Stimulated activated CD8-positive, alpha-beta memory T cell treated with anti-CD3 and anti-CD28 coated beads, Interleukin-4, amount 100 ng/mL, for 4 hours (primary cell): ENCODE data around the gene ACSM3.
"Not testable (repeated sequence)": the region's sequence is repeated elsewhere in the genome, so short reads cannot be mapped to it uniquely, and the experiment has no call there.

Experiments
- DNase-seq, 2 donors: peaks; one replicate each; pipeline ENCODE4 v3.0.0-alpha.2; 2020; ENCODE audit warnings: low read depth in 2 of 2, low spot score in 1 of 2

The ACSM3 gene

GRCh38 chr16:20763461-20764232 lies at the start of gene ACSM3:
Gene ACSM3 (plus strand): TSS chr16:20764014. CDS start chr16:20770035, 6,021 bp downstream.
- peak in 1 of 2 donors; percentile 30 for DNase-seq

- not testable (repeated sequence) for DNase-seq
Measured at GRCh38 chr16:20717718-20718117, 46.1 kb upstream of the ACSM3 start.

- DNase-seq = no peak
Measured at GRCh38 chr16:20720251-20720650, 43.6 kb upstream of the ACSM3 start.

- DNase-seq = no peak
Measured at GRCh38 chr16:20726661-20727060, 37.2 kb upstream of the ACSM3 start.

GRCh38 chr16:20727181-20727580 lies 36.6 kb upstream of the ACSM3 start:
- no peak for DNase-seq

GRCh38 chr16:20729141-20729540 lies 34.7 kb upstream of the ACSM3 start:
- no peak for DNase-seq

- no peak for DNase-seq
Measured at GRCh38 chr16:20734056-20734455, 29.8 kb upstream of the ACSM3 start.

- DNase-seq = no peak
Measured at GRCh38 chr16:20734782-20735181, 29.0 kb upstream of the ACSM3 start.

- no peak for DNase-seq
Measured at GRCh38 chr16:20735490-20735889, 28.3 kb upstream of the ACSM3 start.

GRCh38 chr16:20740007-20740883 lies 23.6 kb upstream of the ACSM3 start:
- DNase-seq = no peak

GRCh38 chr16:20740901-20741521 lies 22.8 kb upstream of the ACSM3 start:
- DNase-seq = peak; percentile 69 to 86

- peak; percentile 96 to 98 for DNase-seq
Measured at GRCh38 chr16:20741554-20742285, 22.1 kb upstream of the ACSM3 start, which contains the start of gene THUMPD1. Gene THUMPD1 (minus strand): TSS chr16:20741818. CDS start chr16:20741739, 79 bp downstream.

- no peak for DNase-seq
Measured at GRCh38 chr16:20743591-20743990, 20.2 kb upstream of the ACSM3 start.

- no peak for DNase-seq
Measured at GRCh38 chr16:20744922-20745440, 18.8 kb upstream of the ACSM3 start.

- no peak for DNase-seq
Measured at GRCh38 chr16:20746461-20746860, 17.4 kb upstream of the ACSM3 start.

- no peak for DNase-seq
Measured at GRCh38 chr16:20747030-20747816, 16.6 kb upstream of the ACSM3 start.

GRCh38 chr16:20749474-20749873 lies 14.3 kb upstream of the ACSM3 start:
- DNase-seq = no peak

GRCh38 chr16:20750558-20750957 lies 13.3 kb upstream of the ACSM3 start:
- no peak for DNase-seq

- DNase-seq = no peak
Measured at GRCh38 chr16:20753727-20754126, 10.1 kb upstream of the ACSM3 start.

- no peak for DNase-seq
Measured at GRCh38 chr16:20755238-20755637, 8.6 kb upstream of the ACSM3 start.
